GM10266 (cell line): ENCODE measurements around the gene BSN.

ENCODE experiments used
- DNase-seq: peaks from one replicate; pipeline ENCODE4 v3.0.0; 2012; ENCODE audit errors: extremely low spot score
- CTCF ChIP-seq: IDR thresholded peaks from 2 replicates; pipeline ENCODE4 v1.5.1; 2012; ENCODE audit warnings: mild to moderate bottlenecking, low read depth; ENCODE audit not compliant: control insufficient read depth, insufficient read depth; ENCODE audit errors: missing control alignments

BSN gene

GRCh38 chr3:49712631-49713317 is 158.5 kb downstream of the BSN start:
- no peak for TF ChIP-seq CTCF
- DNase-seq: no peak

- TF ChIP-seq CTCF: no peak
- DNase-seq: no peak
Measured at GRCh38 chr3:49713336-49714105, 159.2 kb downstream of the BSN start.

GRCh38 chr3:49714728-49715550 is 160.7 kb downstream of the BSN start:
- no peak for TF ChIP-seq CTCF
- DNase-seq: no peak

- DNase-seq: no peak
- TF ChIP-seq CTCF: no peak
Measured at GRCh38 chr3:49715611-49716121, 161.4 kb downstream of the BSN start.

- no peak for TF ChIP-seq CTCF
- no peak for DNase-seq
Measured at GRCh38 chr3:49716169-49716568, 161.9 kb downstream of the BSN start.

- TF ChIP-seq CTCF: no peak
- no peak for DNase-seq
Measured at GRCh38 chr3:49716691-49717210, 162.5 kb downstream of the BSN start.
